A673 (cell line): ENCODE results near the gene GALNT18.

Source experiments
- EZH2 ChIP-seq: fragments of 200-600 bp; sonication (generic); IDR thresholded peaks from 2 replicates; pipeline ENCODE4 v1.6.1; 2017; ENCODE audit warnings: borderline replicate concordance, low read depth, mild to moderate bottlenecking, mixed read lengths, antibody characterized with exemption, low read length; ENCODE audit not compliant: poor library complexity, severe bottlenecking
- TF ChIP-seq, protein P1 (sequence below): fragments of 300-800, 200-600 bp; sonication (generic); conservative IDR thresholded peaks from 2 replicates; pipeline ENCODE4 v1.5.1; 2017; ENCODE audit warnings: low read depth, mild to moderate bottlenecking, antibody characterized with exemption, low read length, moderate library complexity, mixed read lengths

DNA sequence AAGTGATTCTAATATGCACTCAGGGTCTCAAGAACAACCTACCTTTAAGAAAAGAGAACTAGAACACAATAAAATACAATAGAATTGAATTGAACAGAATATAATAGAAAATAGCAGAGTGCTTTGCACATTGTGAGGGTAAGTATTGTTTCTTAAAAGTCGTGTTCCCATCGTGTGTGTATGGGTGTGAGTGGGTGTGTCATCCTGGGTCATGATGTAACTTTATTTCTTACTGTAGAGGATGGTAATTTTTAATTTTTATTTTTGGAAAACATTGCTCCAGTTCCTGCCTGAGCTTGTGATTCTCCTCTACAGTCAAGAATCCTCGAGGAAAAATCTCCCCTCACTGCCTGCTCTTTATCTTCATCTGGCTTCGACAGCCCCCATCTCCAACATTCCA, 193.1 kb downstream of the GALNT18 start:
- TF ChIP-seq, protein P1, sequence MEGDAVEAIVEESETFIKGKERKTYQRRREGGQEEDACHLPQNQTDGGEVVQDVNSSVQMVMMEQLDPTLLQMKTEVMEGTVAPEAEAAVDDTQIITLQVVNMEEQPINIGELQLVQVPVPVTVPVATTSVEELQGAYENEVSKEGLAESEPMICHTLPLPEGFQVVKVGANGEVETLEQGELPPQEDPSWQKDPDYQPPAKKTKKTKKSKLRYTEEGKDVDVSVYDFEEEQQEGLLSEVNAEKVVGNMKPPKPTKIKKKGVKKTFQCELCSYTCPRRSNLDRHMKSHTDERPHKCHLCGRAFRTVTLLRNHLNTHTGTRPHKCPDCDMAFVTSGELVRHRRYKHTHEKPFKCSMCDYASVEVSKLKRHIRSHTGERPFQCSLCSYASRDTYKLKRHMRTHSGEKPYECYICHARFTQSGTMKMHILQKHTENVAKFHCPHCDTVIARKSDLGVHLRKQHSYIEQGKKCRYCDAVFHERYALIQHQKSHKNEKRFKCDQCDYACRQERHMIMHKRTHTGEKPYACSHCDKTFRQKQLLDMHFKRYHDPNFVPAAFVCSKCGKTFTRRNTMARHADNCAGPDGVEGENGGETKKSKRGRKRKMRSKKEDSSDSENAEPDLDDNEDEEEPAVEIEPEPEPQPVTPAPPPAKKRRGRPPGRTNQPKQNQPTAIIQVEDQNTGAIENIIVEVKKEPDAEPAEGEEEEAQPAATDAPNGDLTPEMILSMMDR = no peak
- TF ChIP-seq EZH2 = no peak
